SK-N-SH (cell line): ENCODE measurements around the gene ARHGAP8. TPM values are rescaled to one million over a fixed set of nuclear protein-coding genes. Genes with fewer than 3 reads are reported as not detected.
A peak's percentile ranks its signal among the peaks of the same experiment; 100 is the strongest.

Experiments used
- CTCF ChIA-PET: fragments of 300-600, 350-600 bp; formaldehyde crosslinking; extraction: SDS; loops from one replicate; lab custom pipeline; 2021; lab: Yijun Ruan, JAX
- POLR2A ChIA-PET: fragments of 350-600 bp; sonication (Branson Sonifier 250); formaldehyde crosslinking; extraction: SDS; loops from one replicate; lab custom pipeline; 2020; ENCODE audit warnings: antibody characterized with exemption, inconsistent platforms; lab: Yijun Ruan, JAX
- DNase-seq: peaks from one replicate; pipeline ENCODE4 v3.0.0; 2012
- H2AFZ ChIP-seq: fragments of 200-600 bp; sonication (generic); 2 replicates; pipeline ENCODE4 v1.8.1; 2016; ENCODE audit warnings: antibody characterized with exemption, mild to moderate bottlenecking, low read depth
- H3F3A ChIP-seq: fragments of 200-600 bp; sonication (generic); replicated peaks from 2 replicates; pipeline ENCODE3; 2016; ENCODE audit warnings: antibody characterized with exemption, mild to moderate bottlenecking; ENCODE audit not compliant: insufficient read depth
- H3K27ac ChIP-seq, 2 experiments: fragments of 200-500 bp in 1 of 2; fragments of 200-600 bp in 1 of 2; sonication (Bioruptor generic) in 1 of 2; sonication (generic), shearing (Covaris generic) in 1 of 2; 2 replicates each; pipeline versions ENCODE4 v1.5.1 to v1.6.1; 2014 to 2016; ENCODE audit warnings: low read depth in 2 of 2, inconsistent platforms in 1 of 2, low read length in 1 of 2, mild to moderate bottlenecking in 1 of 2, mixed read lengths in 1 of 2
- H3K27me3 ChIP-seq: fragments of 200-600 bp; sonication (generic), shearing (Covaris generic); 2 replicates; pipeline ENCODE4 v1.6.1; 2016; ENCODE audit warnings: mixed run types; ENCODE audit not compliant: insufficient read depth
- H3K36me3 ChIP-seq, 2 experiments: fragments of 200-500 bp in 1 of 2; fragments of 200-600 bp in 1 of 2; sonication (Bioruptor generic) in 1 of 2; sonication (generic) in 1 of 2; replicated peaks in 1 of 2; 2 replicates each; pipeline versions ENCODE3 to v1.5.1; 2014 to 2016; ENCODE audit warnings: low read length in 1 of 2, mild to moderate bottlenecking in 1 of 2; ENCODE audit not compliant: insufficient read depth in 2 of 2, control insufficient read depth in 1 of 2
- H3K4me1 ChIP-seq, 2 experiments: fragments of 200-500 bp in 1 of 2; fragments of 200-600 bp in 1 of 2; sonication (Bioruptor generic) in 1 of 2; sonication (generic), shearing (Covaris generic) in 1 of 2; 2 replicates each; pipeline versions ENCODE4 v1.5.1 to v1.6.1; 2014 to 2016; ENCODE audit warnings: low read depth in 1 of 2, low read length in 1 of 2, mixed run types in 1 of 2; ENCODE audit not compliant: insufficient read depth in 2 of 2, control insufficient read depth in 1 of 2
- H3K4me2 ChIP-seq: fragments of 200-600 bp; sonication (generic), shearing (Covaris generic); 2 replicates; pipeline ENCODE4 v1.6.1; 2017; ENCODE audit warnings: mixed run types
- H3K4me3 ChIP-seq, 2 experiments: fragments of 200-500 bp in 1 of 2; fragments of 200-600 bp in 1 of 2; sonication (Bioruptor generic) in 1 of 2; sonication (generic), shearing (Covaris generic) in 1 of 2; 2 replicates each; pipeline versions ENCODE4 v1.5.1 to v1.8.1; 2014 to 2016; ENCODE audit warnings: low read depth in 2 of 2, inconsistent platforms in 1 of 2, low read length in 1 of 2, mild to moderate bottlenecking in 1 of 2, mixed read lengths in 1 of 2, moderate library complexity in 1 of 2
- H3K79me2 ChIP-seq: fragments of 200-600 bp; sonication (generic); 2 replicates; pipeline ENCODE4 v1.8.1; 2017; ENCODE audit warnings: mild to moderate bottlenecking; ENCODE audit not compliant: insufficient read depth
- H3K9ac ChIP-seq: fragments of 200-600 bp; sonication (generic); 2 replicates; pipeline ENCODE4 v1.6.1; 2017; ENCODE audit warnings: mixed run types
- H3K9me2 ChIP-seq: fragments of 200-600 bp; sonication (generic); 2 replicates; pipeline ENCODE4 v1.6.1; 2017; ENCODE audit warnings: mixed run types
- H3K9me3 ChIP-seq: fragments of 200-600 bp; sonication (generic); 2 replicates; pipeline ENCODE4 v1.6.1; 2017; ENCODE audit warnings: mixed run types, mild to moderate bottlenecking, moderate library complexity
- H4K20me1 ChIP-seq: fragments of 200-600 bp; sonication (generic); 2 replicates; pipeline ENCODE4 v1.6.1; 2017; ENCODE audit warnings: mild to moderate bottlenecking, mixed run types; ENCODE audit not compliant: insufficient read depth
- CHD2 ChIP-seq: fragments of 150-350 bp; IDR thresholded peaks from 2 replicates; pipeline ENCODE4 v1.6.1; 2018; ENCODE audit warnings: low read length; ENCODE audit not compliant: partially characterized antibody
- ELF1 ChIP-seq: IDR thresholded peaks from 2 replicates; pipeline ENCODE4 v1.4.0; 2012
- EP300 ChIP-seq, 2 experiments: IDR thresholded peaks; 2 replicates each; pipeline versions ENCODE4 v1.4.0 to v1.6.1; 2012; ENCODE audit warnings: borderline replicate concordance in 1 of 2, low read depth in 1 of 2, low read length in 1 of 2
- EZH2phosphoT487 ChIP-seq: fragments of 200-600 bp; sonication (generic); IDR thresholded peaks from 2 replicates; pipeline ENCODE4 v1.6.1; 2017; ENCODE audit warnings: low read depth, mixed run types, mild to moderate bottlenecking, antibody characterized with exemption, moderate library complexity, borderline replicate concordance
- FOXM1 ChIP-seq: IDR thresholded peaks from 2 replicates; pipeline ENCODE4 v1.4.0; 2012; ENCODE audit warnings: low read depth, mild to moderate bottlenecking
- GATA2 ChIP-seq: sonication (generic); formaldehyde crosslinking; IDR thresholded peaks from 2 replicates; pipeline ENCODE4 v1.5.0; 2020; ENCODE audit warnings: mild to moderate bottlenecking, missing genetic modification reagents
- MEF2A ChIP-seq: IDR thresholded peaks from 2 replicates; pipeline ENCODE4 v1.4.0; 2012; ENCODE audit warnings: low read depth, borderline replicate concordance
- NFIC ChIP-seq: IDR thresholded peaks from 2 replicates; pipeline ENCODE4 v1.4.0; 2012; ENCODE audit warnings: borderline replicate concordance
- RCOR1 ChIP-seq: fragments of 150-350 bp; IDR thresholded peaks from 2 replicates; pipeline ENCODE4 v1.6.1; 2017; ENCODE audit warnings: antibody characterized with exemption, low read length
- RFX5 ChIP-seq: IDR thresholded peaks from 2 replicates; pipeline ENCODE4 v1.6.1; 2012; ENCODE audit warnings: mild to moderate bottlenecking, improper control_type of control experiment, low read length
- RXRA ChIP-seq: IDR thresholded peaks from 2 replicates; pipeline ENCODE4 v1.4.0; 2012; ENCODE audit warnings: low read depth, mild to moderate bottlenecking, borderline replicate concordance
- SIN3A ChIP-seq: IDR thresholded peaks from 2 replicates; pipeline ENCODE4 v1.6.1; 2012; ENCODE audit warnings: low read depth, mild to moderate bottlenecking, low read length, moderate library complexity, borderline replicate concordance
- TCF12 ChIP-seq: IDR thresholded peaks from 2 replicates; pipeline ENCODE4 v1.4.0; 2012
- TEAD4 ChIP-seq: IDR thresholded peaks from 2 replicates; pipeline ENCODE4 v1.4.0; 2012; ENCODE audit warnings: mild to moderate bottlenecking, borderline replicate concordance; ENCODE audit not compliant: insufficient read depth
- ZBTB33 ChIP-seq: IDR thresholded peaks from 2 replicates; pipeline ENCODE4 v1.4.0; 2012; ENCODE audit warnings: low read depth, borderline replicate concordance
- whole genome bisulfite sequencing: methylation state at CpG from one replicate; pipeline ENCODE4 v1.1.6; 2017; ENCODE audit warnings: low lambda C conversion rate; 5-methylcytosine and 5-hydroxymethylcytosine counted together
- polyA plus RNA-seq, 3 experiments: library from polyadenylated mRNA; depleted of rRNA; stranded (reverse); fragments of >200 nt; gene quantifications; 2 replicates each; pipeline ENCODE4 v1.2.3, GENCODE V29; 2012
- TF ChIP-seq, protein P1 (sequence below): fragments of 150-350 bp; IDR thresholded peaks from 2 replicates; pipeline ENCODE4 v1.6.1; 2016; ENCODE audit warnings: mild to moderate bottlenecking, low read depth, low read length
- TF ChIP-seq, protein P2 (sequence below): IDR thresholded peaks from 2 replicates; pipeline ENCODE4 v1.4.0; 2012; ENCODE audit warnings: low read depth, borderline replicate concordance

The ARHGAP8 gene
- polyA plus RNA-seq, 1 of the 3 experiments (the other 2 are of a cell fraction): 0.08 TPM

DNA sequence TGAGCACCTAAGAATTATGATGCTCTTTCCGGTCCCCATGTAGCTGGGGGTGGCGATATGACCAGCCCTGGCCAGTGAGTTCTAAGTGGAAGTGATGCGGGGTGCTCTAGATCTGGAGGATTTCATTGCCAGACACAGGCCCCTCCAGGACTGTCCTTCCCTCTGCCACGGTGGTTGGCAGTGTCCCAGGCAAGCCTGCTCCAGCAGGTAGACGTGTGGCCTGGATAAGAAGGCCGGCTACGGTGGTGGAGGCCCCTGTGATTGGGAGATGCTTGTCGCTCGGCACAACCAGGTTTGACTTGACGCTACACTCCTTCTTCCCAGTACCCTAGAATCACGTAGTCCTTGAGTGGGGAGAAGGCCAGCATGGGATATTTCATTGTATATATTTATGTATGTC, 9.1 kb upstream of the ARHGAP8 start:
- H3K9me2 ChIP-seq: no peaks in the 10 kb centered on the region
- no peaks in the 10 kb centered on the region for H3K9me3 ChIP-seq
- WGBS: 66% methylated on average over 8 of the region's 11 CpGs
- no peak overlapping the region for H3K4me2 ChIP-seq
- no peaks in the 10 kb centered on the region for H3K36me3 ChIP-seq
- no peaks in the 10 kb centered on the region for H4K20me1 ChIP-seq
- H3K4me3 ChIP-seq: no peak overlapping the region
- ChIA-PET CTCF (interaction anchor here (1.1 to 24.0 kb wide), 3 partner anchors 8 to 74 kb away, joined by 3 to 642 read pairs (median 4); partner anchors contain the start of gene PRR5), POLR2A (no interaction called here)
- DNase-seq: no peak
- no peak overlapping the region for H3K9ac ChIP-seq
- H2AFZ ChIP-seq: no peak overlapping the region
- H3K79me2 ChIP-seq: no peaks in the 10 kb centered on the region
- H3K27me3 ChIP-seq: no peaks in the 10 kb centered on the region; the same call in none of the 2 replicates
- TF ChIP-seq RXRA (no peak), MEF2A (no peak), GATA2 (CRISPR knock-in tag) (no peak), EP300 (IDR thresholded peaks at IDR 0.05; ENCODE audit: borderline replicate concordance in 1 of 2, low read depth in 1 of 2, low read length in 1 of 2) (no peak), SIN3A (no peak)
- TF ChIP-seq, protein P1, sequence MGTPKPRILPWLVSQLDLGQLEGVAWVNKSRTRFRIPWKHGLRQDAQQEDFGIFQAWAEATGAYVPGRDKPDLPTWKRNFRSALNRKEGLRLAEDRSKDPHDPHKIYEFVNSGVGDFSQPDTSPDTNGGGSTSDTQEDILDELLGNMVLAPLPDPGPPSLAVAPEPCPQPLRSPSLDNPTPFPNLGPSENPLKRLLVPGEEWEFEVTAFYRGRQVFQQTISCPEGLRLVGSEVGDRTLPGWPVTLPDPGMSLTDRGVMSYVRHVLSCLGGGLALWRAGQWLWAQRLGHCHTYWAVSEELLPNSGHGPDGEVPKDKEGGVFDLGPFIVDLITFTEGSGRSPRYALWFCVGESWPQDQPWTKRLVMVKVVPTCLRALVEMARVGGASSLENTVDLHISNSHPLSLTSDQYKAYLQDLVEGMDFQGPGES: no peak
- H3K27ac ChIP-seq: peak overlapping the region in 1 of 2 experiments; percentile 84; a peak in 2 of 4 replicates
- H3K4me1 ChIP-seq: peaks cover 0 to 17% of the 10 kb centered on the region in 2 experiments; a peak in 1 of 4 replicates
- H3F3A ChIP-seq: no peaks in the 10 kb centered on the region

- Histone ChIP-seq H3K4me2 (no peak overlapping the region), H3F3A (no peaks in the 10 kb centered on the region), H4K20me1 (no peaks in the 10 kb centered on the region), H3K27ac (peak overlapping the region in 1 of 2 experiments; percentile 84; a peak in 2 of 4 replicates), H3K27me3 (no peaks in the 10 kb centered on the region; the same call in none of the 2 replicates), H3K4me1 (peaks cover 0 to 17% of the 10 kb centered on the region in 2 experiments; a peak in 1 of 4 replicates), H3K79me2 (no peaks in the 10 kb centered on the region), H3K9ac (no peak overlapping the region), H3K36me3 (no peaks in the 10 kb centered on the region), H3K9me3 (no peaks in the 10 kb centered on the region), H3K4me3 (no peak overlapping the region), H2AFZ (no peak overlapping the region), H3K9me2 (no peaks in the 10 kb centered on the region)
- WGBS: 26% methylated on average over 7 of the region's 7 CpGs
- CTCF ChIA-PET: interaction anchor here (1.1 to 24.0 kb wide), 3 partner anchors 8 to 74 kb away, joined by 3 to 642 read pairs (median 4); partner anchors contain the start of gene PRR5
- POLR2A ChIA-PET: no interaction called here
- TF ChIP-seq FOXM1 (no peak), TCF12 (no peak), CHD2 (peak; percentile 31), NFIC (no peak), RCOR1 (peak; percentile 51; the same call in 1 of the 2 replicates), ELF1 (no peak), EZH2phosphoT487 (no peak), ZBTB33 (no peak), EP300 (IDR thresholded peaks at IDR 0.05; ENCODE audit: borderline replicate concordance in 1 of 2, low read depth in 1 of 2, low read length in 1 of 2) (peak in 1 of 2 experiments; percentile 69; a peak in 2 of 4 replicates), TEAD4 (no peak), RFX5 (no peak), SIN3A (no peak), GATA2 (CRISPR knock-in tag) (peak; percentile 71)
- TF ChIP-seq, protein P2, sequence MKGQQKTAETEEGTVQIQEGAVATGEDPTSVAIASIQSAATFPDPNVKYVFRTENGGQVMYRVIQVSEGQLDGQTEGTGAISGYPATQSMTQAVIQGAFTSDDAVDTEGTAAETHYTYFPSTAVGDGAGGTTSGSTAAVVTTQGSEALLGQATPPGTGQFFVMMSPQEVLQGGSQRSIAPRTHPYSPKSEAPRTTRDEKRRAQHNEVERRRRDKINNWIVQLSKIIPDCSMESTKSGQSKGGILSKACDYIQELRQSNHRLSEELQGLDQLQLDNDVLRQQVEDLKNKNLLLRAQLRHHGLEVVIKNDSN: no peak
- TF ChIP-seq, protein P1: no peak
- peak; percentile 64 for DNase-seq
These were observed 8.6 kb upstream of the ARHGAP8 start for GRCh38 chr22:44743804-44744211.
